Parathyroid adenoma (tissue), 2 donors: ENCODE measurements around the gene GMPS.
"Not testable (repeated sequence)": the region's sequence is repeated elsewhere in the genome, so short reads cannot be mapped to it uniquely, and the experiment has no call there.

Experiments
- H2AFZ ChIP-seq: fragments of 300-600 bp; sonication (generic); one replicate; pipeline ENCODE4 v1.7.0; 2017; ENCODE audit warnings: antibody characterized with exemption, mild to moderate bottlenecking
- H3K27ac ChIP-seq: fragments of 300-600 bp; sonication (generic); one replicate; pipeline ENCODE4 v1.7.0; 2017
- H3K27me3 ChIP-seq: fragments of 300-600 bp; sonication (generic); one replicate; pipeline ENCODE4 v1.7.0; 2017; ENCODE audit warnings: low read length; ENCODE audit not compliant: control insufficient read depth, insufficient read depth
- H3K36me3 ChIP-seq: fragments of 300-600 bp; sonication (generic); one replicate; pipeline ENCODE4 v1.7.0; 2017; ENCODE audit warnings: low read length; ENCODE audit not compliant: control insufficient read depth, insufficient read depth
- H3K4me1 ChIP-seq: fragments of 300-600 bp; sonication (generic); one replicate; pipeline ENCODE4 v1.7.0; 2017; ENCODE audit warnings: control low read depth
- H3K4me2 ChIP-seq: fragments of 300-600 bp; sonication (generic); one replicate; pipeline ENCODE4 v1.7.0; 2017; ENCODE audit warnings: low read length
- H3K4me3 ChIP-seq: fragments of 300-600 bp; sonication (generic); one replicate; pipeline ENCODE4 v1.7.0; 2017; ENCODE audit warnings: low read depth, low read length
- H3K79me2 ChIP-seq: fragments of 300-600 bp; sonication (generic); one replicate; pipeline ENCODE4 v1.7.0; 2017; ENCODE audit warnings: control low read depth
- H3K9ac ChIP-seq: fragments of 300-600 bp; sonication (generic); one replicate; pipeline ENCODE4 v1.7.0; 2017; ENCODE audit warnings: mild to moderate bottlenecking
- H3K9me3 ChIP-seq: fragments of 300-600 bp; sonication (generic); one replicate; pipeline ENCODE4 v1.7.0; 2017; ENCODE audit warnings: low read length; ENCODE audit not compliant: control insufficient read depth
- TF ChIP-seq, protein P1 (sequence below): fragments of 300-600 bp; sonication (generic); IDR thresholded peaks from one replicate; pipeline ENCODE4 v1.7.0; 2017; ENCODE audit warnings: antibody characterized with exemption, mild to moderate bottlenecking
- donor health status: primary hyperparathyroidism.

GMPS gene

DNA sequence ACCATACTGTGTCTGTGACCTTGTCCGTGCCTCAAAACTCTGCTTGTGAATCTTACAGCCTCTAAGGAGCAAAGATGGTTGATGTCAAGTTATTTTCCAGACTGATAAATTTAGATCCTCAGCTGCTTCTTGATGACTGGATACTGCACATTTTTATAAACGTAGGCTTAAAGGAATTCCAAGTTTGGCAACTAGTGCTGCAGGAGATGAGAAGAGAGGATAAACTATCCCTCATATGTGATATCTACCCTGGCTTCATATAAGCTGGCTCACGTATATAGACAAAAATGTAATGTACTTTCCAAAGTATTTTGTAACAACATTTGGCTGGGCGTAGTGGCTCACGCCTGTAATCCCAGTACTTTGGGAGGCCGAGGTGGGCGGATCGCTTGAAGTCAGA lies 89.6 kb downstream of the GMPS start:
- TF ChIP-seq, protein P1, sequence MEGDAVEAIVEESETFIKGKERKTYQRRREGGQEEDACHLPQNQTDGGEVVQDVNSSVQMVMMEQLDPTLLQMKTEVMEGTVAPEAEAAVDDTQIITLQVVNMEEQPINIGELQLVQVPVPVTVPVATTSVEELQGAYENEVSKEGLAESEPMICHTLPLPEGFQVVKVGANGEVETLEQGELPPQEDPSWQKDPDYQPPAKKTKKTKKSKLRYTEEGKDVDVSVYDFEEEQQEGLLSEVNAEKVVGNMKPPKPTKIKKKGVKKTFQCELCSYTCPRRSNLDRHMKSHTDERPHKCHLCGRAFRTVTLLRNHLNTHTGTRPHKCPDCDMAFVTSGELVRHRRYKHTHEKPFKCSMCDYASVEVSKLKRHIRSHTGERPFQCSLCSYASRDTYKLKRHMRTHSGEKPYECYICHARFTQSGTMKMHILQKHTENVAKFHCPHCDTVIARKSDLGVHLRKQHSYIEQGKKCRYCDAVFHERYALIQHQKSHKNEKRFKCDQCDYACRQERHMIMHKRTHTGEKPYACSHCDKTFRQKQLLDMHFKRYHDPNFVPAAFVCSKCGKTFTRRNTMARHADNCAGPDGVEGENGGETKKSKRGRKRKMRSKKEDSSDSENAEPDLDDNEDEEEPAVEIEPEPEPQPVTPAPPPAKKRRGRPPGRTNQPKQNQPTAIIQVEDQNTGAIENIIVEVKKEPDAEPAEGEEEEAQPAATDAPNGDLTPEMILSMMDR: no peak
- H3K4me1 ChIP-seq: no peaks in the 10 kb centered on the region
- H3K79me2 ChIP-seq: no peaks in the 10 kb centered on the region
- no peak overlapping the region for H3K9ac ChIP-seq
- no peak overlapping the region for H3K4me3 ChIP-seq
- no peaks in the 10 kb centered on the region for H3K36me3 ChIP-seq
- no peak overlapping the region for H2AFZ ChIP-seq
- H3K4me2 ChIP-seq: no peak overlapping the region
- H3K27me3 ChIP-seq: no peaks in the 10 kb centered on the region
- H3K9me3 ChIP-seq: no peaks in the 10 kb centered on the region
- H3K27ac ChIP-seq: no peak overlapping the region

DNA sequence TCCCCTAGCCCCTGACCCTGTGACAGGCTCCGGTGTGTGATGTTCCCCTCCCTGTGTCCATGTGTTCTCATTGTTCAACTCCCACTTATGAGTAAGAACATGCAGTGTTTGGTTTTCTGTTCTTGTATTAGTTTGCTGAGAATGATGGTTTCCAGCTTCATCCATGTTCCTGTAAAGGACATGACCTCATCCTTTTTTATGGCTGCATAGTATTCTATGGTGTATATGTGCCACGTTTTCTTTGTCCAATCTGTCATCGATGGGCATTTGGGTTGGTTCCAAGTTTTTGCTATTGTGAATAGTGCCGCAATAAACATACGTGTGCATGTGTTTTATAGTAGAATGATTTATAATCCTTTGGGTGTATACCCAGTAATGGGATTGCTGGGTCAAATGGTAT lies 90.6 kb downstream of the GMPS start:
- not testable (repeated sequence) for H2AFZ ChIP-seq, H3K79me2 ChIP-seq, H3K4me1 ChIP-seq, H3K9me3 ChIP-seq, H3K27ac ChIP-seq, H3K9ac ChIP-seq, H3K27me3 ChIP-seq, H3K4me2 ChIP-seq, H3K4me3 ChIP-seq, H3K36me3 ChIP-seq

DNA sequence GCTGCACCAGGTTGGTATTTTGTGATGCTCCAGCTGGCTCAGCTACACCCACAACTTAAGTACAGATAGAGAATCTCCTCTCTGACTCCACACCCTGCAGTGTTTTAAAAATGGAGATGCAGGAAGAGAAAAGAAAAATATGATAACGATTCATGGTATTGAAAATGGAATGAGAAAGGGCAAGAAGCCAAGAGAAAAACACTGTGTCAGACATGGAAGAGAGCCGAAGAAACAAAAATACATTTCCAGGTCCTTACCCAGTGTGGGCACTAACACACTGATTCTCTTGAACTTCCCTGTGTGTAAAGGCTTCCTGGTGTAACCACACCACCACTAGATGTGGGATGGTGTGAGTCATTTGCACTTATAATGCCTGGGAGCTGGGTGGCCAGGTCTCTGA lies 93.1 kb downstream of the GMPS start:
- H3K4me2 ChIP-seq: no peak overlapping the region
- no peak overlapping the region for H3K4me3 ChIP-seq
- H3K9me3 ChIP-seq: no peaks in the 10 kb centered on the region
- TF ChIP-seq, protein P1: no peak
- no peaks in the 10 kb centered on the region for H3K79me2 ChIP-seq
- H2AFZ ChIP-seq: no peak overlapping the region
- H3K9ac ChIP-seq: no peak overlapping the region
- no peaks in the 10 kb centered on the region for H3K27me3 ChIP-seq
- H3K36me3 ChIP-seq: no peaks in the 10 kb centered on the region
- H3K27ac ChIP-seq: no peak overlapping the region
- H3K4me1 ChIP-seq: no peaks in the 10 kb centered on the region

DNA sequence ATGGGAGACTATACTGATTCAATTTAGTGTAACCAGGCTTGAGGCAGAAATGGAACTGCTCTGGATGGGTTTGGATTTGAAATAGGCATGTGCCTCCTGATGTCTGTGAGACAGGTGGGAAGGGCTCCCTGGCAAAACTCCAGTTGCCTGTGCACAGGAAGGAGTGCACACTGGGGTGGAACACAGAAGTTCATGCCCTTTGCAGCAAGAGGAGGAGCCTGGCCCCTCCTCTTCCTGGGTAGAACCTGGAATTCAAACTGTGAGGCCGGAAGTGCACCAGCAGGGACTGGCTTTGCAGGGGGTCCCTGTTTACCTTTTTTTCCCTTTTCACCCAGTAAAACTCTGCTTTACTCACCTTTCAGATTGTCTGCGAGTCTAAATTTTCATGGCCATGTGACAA lies 99.9 kb downstream of the GMPS start:
- Histone ChIP-seq H3K27me3 (no peaks in the 10 kb centered on the region), H3K4me2 (no peak overlapping the region), H3K9ac (no peak overlapping the region), H3K36me3 (no peaks in the 10 kb centered on the region), H3K79me2 (no peaks in the 10 kb centered on the region), H3K4me3 (no peak overlapping the region), H3K27ac (no peak overlapping the region), H3K9me3 (no peaks in the 10 kb centered on the region), H2AFZ (no peak overlapping the region), H3K4me1 (no peaks in the 10 kb centered on the region)
- TF ChIP-seq, protein P1: no peak

DNA sequence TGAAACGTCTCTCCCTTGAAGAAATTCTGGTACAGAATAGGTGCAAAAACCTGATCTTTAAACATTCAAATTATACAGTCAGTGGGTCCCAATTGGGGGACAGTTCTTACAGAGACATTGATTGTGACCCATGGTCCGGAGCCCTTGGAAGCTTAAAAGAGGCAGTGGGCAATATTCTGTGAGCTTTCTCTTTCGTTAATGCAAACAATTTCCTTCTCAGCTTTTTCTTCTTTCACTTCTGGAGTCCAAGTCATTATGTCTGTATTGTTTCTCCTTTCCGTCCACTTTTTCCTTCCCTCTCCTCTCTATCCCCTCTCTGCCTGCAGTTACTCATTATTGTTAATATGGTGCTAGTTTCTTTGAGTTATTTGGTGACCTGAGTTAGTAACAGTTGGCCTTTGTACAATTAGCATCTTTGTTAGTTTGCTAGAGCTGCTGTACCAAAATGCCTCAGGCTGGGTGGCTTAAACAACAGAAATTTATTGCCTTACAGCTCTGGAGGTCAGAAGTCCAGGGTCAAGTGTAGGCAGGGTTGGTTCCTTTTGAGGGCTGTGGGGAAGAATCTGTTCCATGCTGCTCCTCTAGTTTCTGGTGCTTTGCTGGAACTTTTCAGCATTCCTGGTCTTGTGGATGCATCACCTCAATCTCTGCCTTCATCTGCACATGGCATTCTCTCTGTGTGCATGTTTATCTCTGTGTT lies 102.6 kb downstream of the GMPS start:
- TF ChIP-seq, protein P1: no peak
- Histone ChIP-seq H3K27me3 (no peaks in the 10 kb centered on the region), H3K79me2 (no peaks in the 10 kb centered on the region), H3K9me3 (no peaks in the 10 kb centered on the region), H3K4me2 (no peak overlapping the region), H2AFZ (no peak overlapping the region), H3K36me3 (no peaks in the 10 kb centered on the region), H3K4me1 (no peaks in the 10 kb centered on the region), H3K4me3 (no peak overlapping the region), H3K9ac (no peak overlapping the region), H3K27ac (no peak overlapping the region)
